Measurements from ENCODE around the gene RAMP1. TPM values are rescaled to one million over a fixed set of nuclear protein-coding genes. Genes with fewer than 3 reads are reported as not detected.

RAMP1 gene
- total RNA-seq, 2 experiments from 2014 or later = 0.30 to 0.32 TPM

DNA sequence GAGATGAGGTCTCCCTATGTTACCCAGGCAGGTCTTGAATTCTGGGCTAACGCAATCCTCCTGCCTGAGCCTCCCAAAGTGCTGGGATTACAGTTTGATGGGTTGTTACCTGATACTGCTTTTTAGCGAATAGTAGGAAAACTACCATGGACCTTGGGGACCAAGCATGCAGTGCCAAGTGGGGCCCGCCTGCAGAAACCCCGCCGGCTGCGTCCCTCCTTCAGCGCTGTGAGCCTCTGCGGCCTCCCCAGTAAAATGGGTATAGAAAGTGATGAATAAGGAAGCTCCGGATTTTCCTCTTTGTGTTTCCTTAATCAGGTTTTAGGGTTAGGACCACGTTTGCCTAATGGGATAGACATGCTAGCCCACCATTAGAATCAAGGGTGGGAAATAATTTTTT, 30.4 kb downstream of the RAMP1 start:
- Mint-ChIP-seq H3K27me3 (no peaks in the 10 kb centered on the region), H3K36me3 (ENCODE audit: low read depth) (no peaks in the 10 kb centered on the region), H3K4me3 (no peak overlapping the region), H3K27ac (no peak overlapping the region), H3K4me1 (peaks cover 3% of the 10 kb centered on the region), H3K9me3 (ENCODE audit: low read depth) (no peaks in the 10 kb centered on the region)
- ChIA-PET POLR2A (no interaction called here), CTCF (no interaction called here)
- intact Hi-C loops (cut with DNase I, micrococcal nuclease) = no loop called here
- DNase-seq (no peak), ATAC-seq (no peak)

DNA sequence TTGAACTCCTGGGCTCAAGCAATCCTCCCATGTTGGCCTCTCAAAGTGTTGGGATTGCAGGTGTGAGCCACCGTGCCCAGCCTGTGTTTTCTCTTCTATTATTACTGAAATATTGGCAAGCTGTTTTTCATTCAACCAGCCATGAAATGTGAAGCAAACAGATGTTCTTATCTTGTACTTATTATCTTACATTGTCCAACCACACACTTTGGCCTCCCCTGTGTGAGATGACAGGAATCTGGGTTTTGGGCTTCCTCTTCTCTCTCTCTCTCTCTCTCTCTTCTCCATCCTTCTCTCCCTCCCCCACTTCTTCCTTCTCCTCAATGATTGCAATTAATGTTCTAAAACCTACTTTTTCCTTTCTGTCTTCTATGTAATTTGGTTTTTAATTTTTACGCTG, 33.1 kb downstream of the RAMP1 start:
- Mint-ChIP-seq H3K27me3 (no peaks in the 10 kb centered on the region), H3K27ac (no peak overlapping the region), H3K4me3 (no peak overlapping the region), H3K4me1 (peaks cover 4% of the 10 kb centered on the region), H3K9me3 (ENCODE audit: low read depth) (no peaks in the 10 kb centered on the region), H3K36me3 (ENCODE audit: low read depth) (no peaks in the 10 kb centered on the region)
- intact Hi-C loops (cut with DNase I, micrococcal nuclease) = no loop called here
- ATAC-seq (no peak), DNase-seq (no peak)
- ChIA-PET CTCF (no interaction called here), POLR2A (no interaction called here)

DNA sequence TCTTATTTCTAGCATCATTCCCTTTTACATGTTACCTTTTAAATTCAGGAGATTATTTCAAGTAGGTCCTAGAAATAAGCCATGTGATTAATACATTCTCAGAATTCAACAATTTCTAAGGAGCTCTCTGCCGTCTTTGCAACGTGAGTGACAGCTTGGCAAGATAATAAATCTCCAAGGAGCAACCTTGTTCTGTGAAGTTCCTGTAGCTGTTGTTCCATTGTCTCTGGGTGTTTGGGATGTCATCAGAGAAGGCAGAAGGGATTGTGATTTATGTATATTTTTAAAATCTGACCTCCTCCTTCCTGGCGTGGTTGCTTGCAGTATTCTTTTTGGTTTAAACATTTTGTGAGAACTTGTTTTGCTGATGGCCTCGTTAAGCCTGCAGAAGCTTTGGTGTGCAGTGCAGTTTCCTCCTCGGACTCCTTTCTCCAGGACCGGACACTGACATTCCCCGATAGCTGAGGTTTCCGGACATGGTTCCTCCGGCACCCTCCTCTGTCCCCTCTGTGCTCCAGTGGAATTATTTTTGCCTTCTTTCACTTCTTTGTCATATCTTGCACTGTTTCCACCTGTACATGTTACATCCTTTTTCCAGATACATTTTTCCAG, 33.7 kb downstream of the RAMP1 start:
- ATAC-seq = no peak
- intact Hi-C loops (cut with DNase I, micrococcal nuclease) = no loop called here
- Mint-ChIP-seq H3K9me3 (ENCODE audit: low read depth) (no peaks in the 10 kb centered on the region), H3K27me3 (no peaks in the 10 kb centered on the region), H3K4me1 (peaks cover 6% of the 10 kb centered on the region), H3K4me3 (no peak overlapping the region), H3K36me3 (ENCODE audit: low read depth) (no peaks in the 10 kb centered on the region), H3K27ac (no peak overlapping the region)
- ChIA-PET CTCF (no interaction called here), POLR2A (no interaction called here)
- DNase-seq = no peak

GRCh38 chr2:237894396-237894979, 35.1 kb downstream of the RAMP1 start:
- no peak overlapping the region for H3K27ac Mint-ChIP-seq
- intact Hi-C loops (cut with DNase I, micrococcal nuclease) = no loop called here
- no peaks in the 10 kb centered on the region for H3K27me3 Mint-ChIP-seq
- no peaks in the 10 kb centered on the region for H3K9me3 Mint-ChIP-seq (ENCODE audit: low read depth)
- ChIA-PET POLR2A (no interaction called here), CTCF (no interaction called here)
- peaks cover 20% of the 10 kb centered on the region for H3K4me1 Mint-ChIP-seq
- no peak for ATAC-seq
- DNase-seq = no peak
- H3K4me3 Mint-ChIP-seq = no peak overlapping the region
- no peaks in the 10 kb centered on the region for H3K36me3 Mint-ChIP-seq (ENCODE audit: low read depth)

GRCh38 chr2:237894986-237895543, 35.6 kb downstream of the RAMP1 start:
- CTCF ChIA-PET = no interaction called here

GRCh38 chr2:237895544-237896506, 36.4 kb downstream of the RAMP1 start:
- CTCF ChIA-PET = no interaction called here
- no peaks in the 10 kb centered on the region for H3K36me3 Mint-ChIP-seq (ENCODE audit: low read depth)
- ATAC-seq = no peak
- H3K4me1 Mint-ChIP-seq = peaks cover 27% of the 10 kb centered on the region
- POLR2A ChIA-PET = no interaction called here
- no peak overlapping the region for H3K27ac Mint-ChIP-seq
- no peak for DNase-seq
- intact Hi-C loops (cut with DNase I, micrococcal nuclease) = no loop called here
- H3K4me3 Mint-ChIP-seq = no peak overlapping the region
- H3K9me3 Mint-ChIP-seq (ENCODE audit: low read depth) = no peaks in the 10 kb centered on the region
- no peaks in the 10 kb centered on the region for H3K27me3 Mint-ChIP-seq

More at GRCh38 chr2:237894986-237895543, 35.6 kb downstream of the RAMP1 start:
- Mint-ChIP-seq H3K27ac (no peak overlapping the region), H3K4me1 (peaks cover 26% of the 10 kb centered on the region), H3K4me3 (no peak overlapping the region), H3K27me3 (no peaks in the 10 kb centered on the region), H3K36me3 (ENCODE audit: low read depth) (no peaks in the 10 kb centered on the region), H3K9me3 (ENCODE audit: low read depth) (no peaks in the 10 kb centered on the region)
- ATAC-seq = no peak
- POLR2A ChIA-PET = no interaction called here
- intact Hi-C loops (cut with DNase I, micrococcal nuclease) = no loop called here
- DNase-seq = no peak

DNA sequence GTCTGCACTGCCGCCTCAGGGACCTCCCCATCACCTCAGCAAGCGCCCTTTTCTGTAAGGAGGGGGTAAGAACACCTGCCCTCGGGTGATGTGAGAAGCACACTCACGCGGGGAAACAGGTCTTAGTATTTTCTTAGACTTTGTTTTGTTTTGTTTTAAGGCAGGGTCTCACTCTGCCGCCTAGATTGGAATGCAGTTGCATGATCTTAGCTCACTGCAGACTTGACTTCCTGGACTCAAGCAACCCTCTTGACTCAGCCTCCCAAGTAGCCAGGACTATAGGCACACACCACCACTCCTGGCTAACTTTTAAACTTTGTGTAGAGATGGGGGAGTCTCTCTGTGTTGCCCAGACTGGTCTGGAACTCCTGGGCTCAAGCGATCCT, 37.1 kb downstream of the RAMP1 start:
- POLR2A ChIA-PET = no interaction called here
- Mint-ChIP-seq H3K36me3 (ENCODE audit: low read depth) (no peaks in the 10 kb centered on the region), H3K4me3 (no peak overlapping the region), H3K27me3 (no peaks in the 10 kb centered on the region), H3K9me3 (ENCODE audit: low read depth) (no peaks in the 10 kb centered on the region), H3K4me1 (peaks cover 34% of the 10 kb centered on the region), H3K27ac (no peak overlapping the region)
- DNase-seq = no peak
- ATAC-seq = no peak
- CTCF ChIA-PET = no interaction called here
- intact Hi-C loops (cut with DNase I, micrococcal nuclease) = no loop called here

DNA sequence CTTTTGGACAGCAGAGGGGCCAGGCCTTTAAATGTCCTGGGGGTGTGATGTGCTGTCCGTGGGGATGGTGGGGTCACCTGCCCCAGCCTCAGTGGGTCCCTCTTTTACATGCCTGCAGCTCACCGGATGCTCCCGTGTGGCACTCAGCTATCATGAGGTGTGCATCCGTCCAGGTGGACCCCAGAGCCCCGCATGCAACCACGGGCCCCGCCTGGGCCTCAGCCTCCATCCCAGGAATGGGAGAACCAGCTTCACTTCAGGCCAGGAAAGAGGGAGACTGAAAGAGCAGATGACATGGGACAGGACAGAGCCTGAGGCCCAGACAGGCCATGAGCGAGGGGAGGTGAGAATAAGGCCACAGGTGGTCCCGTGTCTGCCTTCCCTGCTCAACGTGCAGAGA, 37.5 kb downstream of the RAMP1 start:
- no peak for ATAC-seq
- POLR2A ChIA-PET = no interaction called here
- H3K27me3 Mint-ChIP-seq = no peaks in the 10 kb centered on the region

DNA sequence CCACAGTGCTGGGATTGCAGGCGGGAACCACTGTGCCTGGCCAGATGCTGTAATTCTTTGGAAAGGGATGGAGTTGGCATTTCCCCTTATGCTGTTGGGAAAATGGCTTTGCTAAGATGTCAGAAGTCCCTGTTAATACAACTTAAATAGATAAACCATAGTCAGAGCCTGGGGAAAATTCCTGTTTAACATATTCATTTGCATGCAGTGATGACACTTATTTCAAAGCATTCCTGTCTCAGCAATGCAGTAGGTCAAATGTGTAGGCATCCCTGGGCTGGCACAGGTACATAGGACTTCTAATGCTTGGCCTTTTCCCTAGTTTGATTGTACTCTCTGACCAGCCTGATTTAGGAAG, 38.6 kb downstream of the RAMP1 start:
- ATAC-seq (no peak), DNase-seq (no peak)
- ChIA-PET CTCF (interaction anchor here (1.7 kb wide), 1 partner anchor 25 kb away, joined by 6 read pairs; no protein-coding TSS in a partner anchor), POLR2A (no interaction called here)
- no peaks in the 10 kb centered on the region for H3K27me3 Mint-ChIP-seq
- no peak overlapping the region for H3K4me3 Mint-ChIP-seq
- H3K4me1 Mint-ChIP-seq = peaks cover 37% of the 10 kb centered on the region
- H3K36me3 Mint-ChIP-seq (ENCODE audit: low read depth) = no peaks in the 10 kb centered on the region
- intact Hi-C loops (cut with DNase I, micrococcal nuclease) = loop anchor here in 1 of 2 experiments (2.0 kb wide), 1 partner anchor 39 kb away; the partner anchor contains the start of gene RAMP1
- H3K9me3 Mint-ChIP-seq (ENCODE audit: low read depth) = no peaks in the 10 kb centered on the region
- peak overlapping the region; percentile 92 for H3K27ac Mint-ChIP-seq

More for the DNA sequence above, 37.5 kb downstream of the RAMP1 start:
- peaks cover 37% of the 10 kb centered on the region for H3K4me1 Mint-ChIP-seq
- H3K4me3 Mint-ChIP-seq = no peak overlapping the region
- no peak overlapping the region for H3K27ac Mint-ChIP-seq
- H3K9me3 Mint-ChIP-seq (ENCODE audit: low read depth) = no peaks in the 10 kb centered on the region
- H3K36me3 Mint-ChIP-seq (ENCODE audit: low read depth) = no peaks in the 10 kb centered on the region
- DNase-seq = no peak
- intact Hi-C loops (cut with DNase I, micrococcal nuclease) = no loop called here
- CTCF ChIA-PET = no interaction called here

GRCh38 chr2:237900891-237901831, 41.7 kb downstream of the RAMP1 start:
- no peaks in the 10 kb centered on the region for H3K36me3 Mint-ChIP-seq (ENCODE audit: low read depth)
- intact Hi-C loops (cut with DNase I, micrococcal nuclease) = no loop called here
- ChIA-PET CTCF (no interaction called here), POLR2A (no interaction called here)
- no peaks in the 10 kb centered on the region for H3K9me3 Mint-ChIP-seq (ENCODE audit: low read depth)
- peaks cover 51% of the 10 kb centered on the region for H3K4me1 Mint-ChIP-seq
- peak overlapping the region; percentile 45 for H3K27ac Mint-ChIP-seq
- no peaks in the 10 kb centered on the region for H3K27me3 Mint-ChIP-seq
- DNase-seq (no peak), ATAC-seq (no peak)
- H3K4me3 Mint-ChIP-seq = no peak overlapping the region

Data from activated CD4-positive, alpha-beta T cell treated with anti-CD3 and anti-CD28 coated beads for 36 hours (primary cell).